Nephron progenitor cell (in vitro differentiated cells): ENCODE data around the gene TBC1D20.

ENCODE experiments used
- DNase-seq: peaks from one replicate; pipeline ENCODE4 v3.0.0; 2021
- H3K27ac Mint-ChIP-seq: 2 replicates; pipeline ENCODE4 v1.8.0; 2021; ENCODE audit warnings: mild to moderate bottlenecking, moderate library complexity, mixed read lengths
- H3K27me3 Mint-ChIP-seq: 2 replicates; pipeline ENCODE4 v1.8.0; 2021; ENCODE audit warnings: mild to moderate bottlenecking, low read depth, mixed read lengths; ENCODE audit not compliant: poor library complexity
- H3K36me3 Mint-ChIP-seq: 2 replicates; pipeline ENCODE4 v1.8.0; 2021; ENCODE audit warnings: low read depth, mixed read lengths
- H3K4me1 Mint-ChIP-seq: 2 replicates; pipeline ENCODE4 v1.8.0; 2021; ENCODE audit warnings: mixed read lengths
- H3K4me3 Mint-ChIP-seq: 2 replicates; pipeline ENCODE4 v1.8.0; 2021; ENCODE audit warnings: mild to moderate bottlenecking, moderate library complexity, mixed read lengths
- H3K9me3 Mint-ChIP-seq: 2 replicates; pipeline ENCODE4 v1.8.0; 2021; ENCODE audit warnings: mild to moderate bottlenecking, moderate library complexity, mixed read lengths
- CTCF ChIP-seq: fragments of 200-600 bp; sonication (generic); IDR thresholded peaks from 2 replicates; pipeline ENCODE4 v1.5.0; 2021; ENCODE audit warnings: antibody characterized with exemption

The TBC1D20 gene

GRCh38 chr20:428658-429200 is 33.6 kb downstream of the TBC1D20 start:
- peaks cover 39% of the 10 kb centered on the region for H3K36me3 Mint-ChIP-seq
- H3K4me3 Mint-ChIP-seq: no peak overlapping the region
- H3K9me3 Mint-ChIP-seq: no peaks in the 10 kb centered on the region
- no peak overlapping the region for H3K27ac Mint-ChIP-seq
- no peak for DNase-seq
- no peak for TF ChIP-seq CTCF
- peaks cover 22% of the 10 kb centered on the region for H3K4me1 Mint-ChIP-seq
- peaks cover 4% of the 10 kb centered on the region for H3K27me3 Mint-ChIP-seq

DNA sequence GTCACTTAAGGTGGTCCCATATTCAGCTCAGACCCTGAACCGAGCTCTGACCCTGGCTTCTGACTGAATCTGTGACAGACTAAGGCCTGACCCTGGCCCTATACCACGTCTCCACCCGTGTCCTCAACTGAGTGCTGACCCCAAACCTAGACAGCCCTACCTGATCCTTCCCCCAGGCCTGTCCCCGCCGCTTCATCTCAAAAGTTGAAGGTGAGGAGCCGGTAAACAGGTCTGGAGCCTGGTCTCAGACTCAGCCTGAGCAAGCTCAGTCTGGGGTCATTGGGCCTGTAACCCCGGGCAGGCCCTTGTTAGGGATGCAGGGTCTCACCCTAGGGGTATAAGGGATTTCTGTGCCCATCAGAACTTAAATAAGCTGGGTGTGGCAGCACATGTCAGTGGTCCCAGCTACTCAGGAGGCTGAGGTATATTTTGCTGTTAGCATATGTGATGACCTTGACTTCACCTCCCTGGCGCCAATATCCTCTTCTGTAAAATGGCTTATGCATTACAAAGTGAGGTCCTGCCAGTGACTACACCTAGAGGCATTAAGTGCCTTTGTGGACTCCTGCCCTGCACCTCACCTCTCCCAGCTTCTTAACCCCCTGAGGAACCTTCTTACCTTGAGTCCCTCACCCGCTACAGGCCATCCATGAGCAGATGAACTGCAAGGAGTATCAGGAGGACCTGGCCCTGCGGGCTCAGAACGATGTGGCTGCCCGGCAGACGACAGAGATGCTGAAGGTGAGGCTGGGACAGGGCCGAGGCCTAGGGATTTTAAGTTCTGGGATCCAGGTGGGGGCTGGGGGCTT is 34.3 kb downstream of the TBC1D20 start:
- peaks cover 15% of the 10 kb centered on the region for H3K4me1 Mint-ChIP-seq
- no peak overlapping the region for H3K27ac Mint-ChIP-seq
- no peak for DNase-seq
- no peak for TF ChIP-seq CTCF
- H3K4me3 Mint-ChIP-seq: no peak overlapping the region
- H3K9me3 Mint-ChIP-seq: no peaks in the 10 kb centered on the region
- peaks cover 40% of the 10 kb centered on the region for H3K36me3 Mint-ChIP-seq
- no peaks in the 10 kb centered on the region for H3K27me3 Mint-ChIP-seq

DNA sequence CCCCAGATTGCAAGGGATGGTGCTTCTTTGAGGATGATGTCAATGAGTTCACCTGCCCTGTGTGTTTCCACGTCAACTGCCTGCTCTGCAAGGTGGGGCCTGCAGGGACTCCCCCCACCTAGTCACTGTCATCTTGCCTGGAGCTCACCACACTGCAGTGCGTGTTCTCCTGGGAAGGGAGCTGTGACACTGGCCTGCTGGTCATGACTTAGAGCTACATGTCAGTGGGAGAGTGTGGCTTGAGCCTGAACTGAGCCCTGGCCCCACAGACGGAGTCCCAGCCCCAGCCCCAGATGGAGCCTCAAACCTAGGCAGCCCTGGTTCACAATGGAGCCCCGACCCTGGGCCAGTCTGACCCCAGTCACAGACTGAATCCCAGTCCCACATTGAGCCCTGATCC is 34.9 kb downstream of the TBC1D20 start:
- H3K27ac Mint-ChIP-seq: no peak overlapping the region
- H3K4me3 Mint-ChIP-seq: no peak overlapping the region
- H3K27me3 Mint-ChIP-seq: no peaks in the 10 kb centered on the region
- no peak for DNase-seq
- H3K36me3 Mint-ChIP-seq: peaks cover 47% of the 10 kb centered on the region
- peaks cover 14% of the 10 kb centered on the region for H3K4me1 Mint-ChIP-seq
- H3K9me3 Mint-ChIP-seq: no peaks in the 10 kb centered on the region
- no peak for TF ChIP-seq CTCF

DNA sequence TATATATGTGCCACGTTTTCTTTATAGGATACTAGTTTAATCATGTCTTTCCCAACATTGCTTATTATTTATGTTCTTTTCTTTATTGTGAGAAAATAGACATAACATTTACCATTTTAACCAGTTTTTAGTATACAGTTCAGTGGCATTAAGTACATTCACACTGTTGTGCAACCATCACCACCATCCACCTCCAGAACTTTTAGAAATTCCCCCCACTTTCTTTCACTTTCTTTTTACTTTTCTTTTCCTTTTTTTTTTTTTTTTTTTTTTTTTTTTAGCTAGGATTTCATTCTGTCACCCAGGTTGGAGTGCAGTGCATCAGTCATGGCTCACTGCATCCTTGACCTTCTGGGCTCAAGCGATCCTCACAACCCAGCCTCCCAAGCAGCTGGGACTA is 35.8 kb downstream of the TBC1D20 start:
- H3K4me3 Mint-ChIP-seq: no peak overlapping the region
- H3K36me3 Mint-ChIP-seq: peaks cover 55% of the 10 kb centered on the region
- H3K4me1 Mint-ChIP-seq: peaks cover 13% of the 10 kb centered on the region
- H3K9me3 Mint-ChIP-seq: no peaks in the 10 kb centered on the region
- H3K27me3 Mint-ChIP-seq: no peaks in the 10 kb centered on the region
- DNase-seq: no peak
- no peak for TF ChIP-seq CTCF
- H3K27ac Mint-ChIP-seq: no peak overlapping the region

DNA sequence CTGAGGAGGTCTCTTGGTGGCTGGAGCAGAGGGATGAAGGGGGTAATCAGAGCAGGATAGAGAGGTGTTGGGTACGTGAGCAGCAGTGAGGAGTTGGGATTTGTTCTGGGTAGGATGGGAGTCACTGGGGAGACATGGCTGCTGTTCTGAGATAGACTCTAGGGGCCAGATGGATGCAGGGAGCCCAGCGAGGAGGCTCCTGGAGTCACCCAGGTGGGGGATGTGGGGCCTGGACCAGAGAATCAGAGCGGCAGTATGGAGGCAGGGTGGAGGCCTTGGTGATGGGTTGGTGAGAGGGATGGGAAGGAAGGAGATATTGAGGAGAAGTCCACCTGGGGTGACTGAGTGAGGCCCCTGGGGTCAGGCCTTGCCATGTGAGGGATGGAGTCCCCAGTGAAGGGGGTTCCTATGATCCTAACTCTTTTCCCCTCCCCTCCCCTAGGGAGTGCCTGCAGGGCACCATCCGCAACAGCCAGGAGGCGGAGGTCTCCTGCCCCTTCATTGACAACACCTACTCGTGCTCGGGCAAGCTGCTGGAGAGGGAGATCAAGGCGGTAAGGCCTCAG is 40.6 kb downstream of the TBC1D20 start:
- H3K4me1 Mint-ChIP-seq: no peaks in the 10 kb centered on the region
- H3K9me3 Mint-ChIP-seq: no peaks in the 10 kb centered on the region
- H3K27me3 Mint-ChIP-seq: peaks cover 2% of the 10 kb centered on the region
- peaks cover 64% of the 10 kb centered on the region for H3K36me3 Mint-ChIP-seq
- no peak for DNase-seq
- no peak overlapping the region for H3K27ac Mint-ChIP-seq
- no peak for TF ChIP-seq CTCF
- no peak overlapping the region for H3K4me3 Mint-ChIP-seq
